ENCODE data around the gene SLCO2A1.
"Not testable (repeated sequence)": the region's sequence is repeated elsewhere in the genome, so short reads cannot be mapped to it uniquely, and the experiment has no call there.

SLCO2A1 gene
- 0 to 0.12 (median 0) reads per million in 18 experiments for total RNA-seq

DNA sequence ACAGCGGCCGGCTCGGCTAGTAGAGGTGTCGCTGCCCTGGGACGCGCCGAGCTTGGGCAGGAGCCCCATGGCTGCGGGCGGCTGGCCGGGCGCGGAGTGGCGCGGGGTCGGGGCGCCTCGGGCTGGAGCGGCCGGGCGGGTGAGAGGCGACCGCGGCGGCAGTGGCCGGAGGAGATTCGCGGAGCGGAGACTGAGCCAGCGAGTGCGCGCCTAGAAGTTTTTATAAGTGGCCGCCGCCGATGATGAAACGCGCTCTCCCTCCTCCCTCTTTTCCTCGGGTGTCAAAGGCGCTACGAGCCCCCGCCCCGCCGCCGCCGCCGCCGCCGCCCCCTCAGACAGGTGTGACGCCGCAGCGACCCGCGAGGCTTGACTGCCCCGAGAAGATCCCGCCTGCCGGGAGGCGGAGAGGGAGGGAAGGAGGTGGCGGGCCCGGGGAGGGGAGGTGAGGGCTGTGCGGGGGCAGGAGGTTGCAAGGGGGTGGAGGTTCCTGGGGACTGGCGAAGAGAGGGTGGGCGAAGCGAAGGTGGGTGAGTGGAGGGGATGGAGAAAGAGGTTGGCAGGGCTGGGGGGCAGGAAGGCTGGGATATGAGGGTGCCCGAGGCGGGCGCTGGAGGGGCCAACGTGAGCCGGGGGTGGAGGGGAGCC is at the start of gene SLCO2A1:
SLCO2A1 (minus strand) TSS at position 192 of the 645 bp plus-strand sequence; CDS start at position 69, 123 bp downstream.
- no peak for DNase-seq

DNA sequence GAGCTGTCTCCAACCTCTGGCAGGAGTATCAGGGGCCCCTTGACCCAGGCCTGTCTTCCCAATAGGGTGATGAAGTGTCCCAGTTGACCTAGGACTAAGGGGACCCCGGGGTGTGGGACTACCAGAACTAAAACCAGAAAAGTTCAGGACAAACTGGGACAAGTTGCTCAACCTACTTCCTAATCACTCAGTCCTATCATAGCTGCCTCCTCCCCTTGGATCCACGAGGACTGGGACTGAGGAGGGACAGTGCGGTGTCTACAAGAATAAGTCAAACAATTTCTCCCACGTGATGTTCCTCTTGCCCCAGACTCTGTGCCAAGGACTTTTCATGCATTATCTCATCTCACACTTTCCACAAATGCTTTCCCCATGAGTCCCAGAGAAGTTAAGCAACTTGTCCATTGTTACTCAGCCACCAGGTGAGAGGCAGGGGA is 49.4 kb upstream of the SLCO2A1 start:
- DNase-seq, result no peak

DNA sequence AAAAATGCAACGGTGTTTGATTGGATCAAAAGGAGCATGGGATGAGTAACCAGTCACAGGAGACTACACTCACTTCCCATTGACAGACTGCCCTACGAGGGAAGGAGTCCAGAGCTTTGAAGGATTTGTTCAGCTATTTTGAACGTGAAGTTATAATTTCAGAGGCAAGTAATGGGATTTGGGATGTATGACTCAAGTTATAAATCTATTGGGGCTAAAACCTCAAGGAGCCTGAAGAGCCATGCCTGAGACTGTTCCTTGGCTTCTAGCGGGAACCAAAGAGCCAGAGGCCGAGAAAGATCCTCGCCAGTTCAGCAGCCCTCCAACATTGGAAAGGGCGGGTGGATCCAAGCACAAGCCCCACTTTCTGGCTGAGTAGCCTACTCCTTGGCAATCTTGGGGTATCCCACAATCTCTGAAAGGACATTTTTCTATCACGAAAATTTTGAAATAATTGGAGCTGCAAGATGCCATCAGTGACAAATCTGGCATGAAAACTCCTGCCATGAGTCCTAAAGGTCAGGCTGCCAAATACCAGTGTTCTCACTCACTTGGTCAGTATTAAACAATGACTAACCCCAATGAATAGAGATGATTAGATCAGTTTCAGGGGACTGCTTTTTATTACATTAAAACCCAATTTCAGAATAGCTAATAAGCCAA is 48.6 kb upstream of the SLCO2A1 start:
- DNase-seq, result no peak

DNA sequence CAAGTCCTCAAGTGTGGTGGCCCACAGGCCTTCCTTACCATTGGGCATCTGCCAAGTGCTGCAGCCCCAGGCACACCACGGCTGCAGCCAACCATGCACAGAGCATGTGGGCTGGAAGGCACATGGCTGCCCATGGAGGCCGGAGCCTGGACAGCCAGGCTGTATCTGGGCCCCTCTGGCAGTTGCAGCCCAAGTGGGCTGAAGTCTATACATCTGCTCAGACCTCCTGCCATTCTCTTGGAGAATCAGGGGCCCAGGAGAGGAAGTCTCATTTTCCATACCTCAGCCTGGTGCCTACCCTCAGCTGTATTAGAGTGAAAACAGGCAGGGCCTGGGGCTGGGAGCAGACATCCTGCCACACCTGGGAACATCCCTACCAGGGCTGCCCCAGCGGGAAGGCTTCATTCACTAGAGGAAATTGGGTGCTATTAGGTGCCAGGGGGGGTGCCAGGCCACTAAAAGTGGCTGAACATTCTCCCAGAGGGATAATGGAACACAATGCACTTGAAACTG is 48.0 kb upstream of the SLCO2A1 start:
- DNase-seq, result no peak

DNA sequence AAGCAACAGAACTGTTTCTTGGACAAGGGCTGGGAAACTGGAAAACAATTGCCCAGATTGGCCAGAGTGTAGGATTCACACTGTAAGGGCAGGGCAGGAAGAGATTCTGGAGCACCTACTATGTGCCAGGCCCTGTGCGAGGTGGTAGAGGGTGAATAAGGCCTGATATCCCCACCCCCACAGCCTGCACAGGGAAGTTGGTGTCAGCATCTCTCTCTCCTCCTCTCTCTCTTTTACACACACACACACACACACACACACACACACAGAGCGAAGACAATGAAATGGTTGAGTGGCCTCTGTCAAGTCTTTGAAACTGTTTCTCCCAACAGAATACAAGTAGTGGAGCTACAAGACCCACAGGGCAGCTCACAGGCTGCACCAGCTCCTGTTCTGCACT is 47.1 kb upstream of the SLCO2A1 start:
- DNase-seq, result no peak

DNA sequence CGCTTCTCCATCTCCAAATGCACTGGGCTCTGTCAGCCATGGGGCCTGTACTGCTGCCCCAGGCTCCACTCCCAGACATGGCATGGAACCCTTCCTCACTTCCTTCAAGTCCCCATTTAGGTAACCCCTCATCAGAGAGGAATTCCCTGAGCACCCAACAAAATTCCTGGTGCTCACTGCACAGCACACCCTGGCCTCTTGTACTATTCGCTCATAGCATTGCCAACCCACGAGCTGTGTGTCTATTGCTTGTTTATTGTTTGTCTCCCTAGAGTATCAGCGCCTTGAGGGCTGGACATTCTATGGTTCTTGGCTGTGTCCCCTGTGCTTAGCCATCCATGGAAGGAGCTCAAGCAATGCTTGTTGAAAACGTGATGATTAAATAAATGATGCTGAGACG is 46.1 kb upstream of the SLCO2A1 start:
- DNase-seq, result no peak

DNA sequence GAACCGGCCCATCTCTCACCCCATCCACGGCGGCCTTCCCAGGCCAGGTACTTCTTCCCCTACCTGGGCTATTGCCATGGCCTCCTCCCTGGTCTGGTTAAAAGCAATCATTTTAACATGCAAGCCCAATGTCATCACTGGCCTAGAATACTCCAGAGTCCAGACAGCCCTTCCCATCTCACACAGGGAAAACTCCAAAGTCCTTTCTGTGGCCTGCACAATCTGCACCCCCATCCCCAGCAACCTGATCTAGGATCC is 45.8 kb upstream of the SLCO2A1 start:
- DNase-seq, result no peak

DNA sequence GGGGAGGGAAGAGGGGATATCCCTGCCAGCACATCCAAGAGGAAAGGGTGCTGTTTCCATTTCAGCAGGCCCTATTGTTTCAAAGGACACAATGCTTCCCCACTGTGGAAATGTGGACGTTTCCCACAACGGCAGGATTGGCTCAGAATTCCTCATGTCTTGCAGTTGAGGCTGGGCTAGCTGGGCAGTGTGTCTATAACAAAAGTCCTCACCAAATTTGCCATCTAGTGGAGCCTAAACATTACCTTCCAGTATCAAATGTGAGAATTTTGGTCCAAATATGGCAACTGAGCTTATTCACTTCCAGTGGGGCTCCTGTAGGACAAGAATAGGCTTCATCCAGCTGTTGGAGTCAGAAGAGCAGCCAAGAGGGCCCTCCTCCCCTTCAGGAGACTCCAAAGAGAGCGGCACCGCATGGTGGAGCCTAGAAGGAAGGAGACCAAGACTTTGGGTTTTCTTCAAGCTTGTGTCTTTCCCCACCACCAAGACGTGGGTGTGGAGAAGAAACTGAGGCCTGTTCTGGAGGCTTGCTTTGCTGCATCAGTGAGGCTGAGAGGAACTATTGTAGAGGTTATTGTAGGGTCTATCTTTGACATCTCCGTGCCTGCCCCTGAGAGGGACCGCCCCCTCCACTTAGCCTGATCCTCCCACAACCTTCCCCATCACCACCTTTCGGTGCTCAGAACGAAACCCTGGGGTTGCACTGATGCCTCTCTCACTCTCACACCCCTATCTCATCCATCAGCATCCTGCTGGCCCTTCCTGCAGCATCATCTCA is 45.3 kb upstream of the SLCO2A1 start:
- DNase-seq, result no peak

DNA sequence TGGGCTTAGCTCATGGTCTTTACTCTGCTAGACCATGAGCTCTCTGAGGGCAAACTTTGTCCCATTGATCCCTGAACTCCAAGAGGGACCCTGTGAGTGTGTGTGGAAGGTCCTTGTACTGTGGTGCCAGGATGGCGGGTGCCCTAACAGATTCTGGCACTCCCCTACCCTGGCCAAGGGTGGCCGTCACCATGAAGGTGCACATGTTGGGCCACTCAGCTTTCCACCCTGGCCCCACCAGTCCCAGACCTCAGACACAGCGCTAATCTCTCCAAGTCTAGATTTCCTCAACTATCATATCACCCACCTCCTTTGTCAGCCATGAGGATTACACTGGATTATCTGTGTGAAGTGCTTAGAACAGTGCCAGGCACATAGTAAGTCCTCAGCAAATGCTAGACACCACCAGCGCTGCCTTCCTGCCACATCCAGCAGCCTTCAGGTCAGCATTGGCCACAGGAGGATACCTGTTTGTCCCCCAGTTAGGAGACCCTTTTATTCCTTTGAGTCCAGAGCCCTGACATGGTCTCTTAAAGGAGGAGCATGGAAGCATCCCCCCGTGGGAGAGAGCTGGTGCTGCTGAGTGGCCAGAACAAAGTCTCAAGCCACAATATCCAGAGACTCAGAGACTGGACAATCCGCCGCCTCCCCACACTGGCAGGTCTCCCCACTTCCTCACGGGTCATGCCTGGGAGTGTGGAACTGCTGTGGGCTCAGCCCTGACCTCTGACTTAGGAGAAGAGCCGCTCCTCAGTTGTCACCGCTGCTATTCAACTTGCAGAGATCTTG is 44.5 kb upstream of the SLCO2A1 start:
- DNase-seq, result no peak

DNA sequence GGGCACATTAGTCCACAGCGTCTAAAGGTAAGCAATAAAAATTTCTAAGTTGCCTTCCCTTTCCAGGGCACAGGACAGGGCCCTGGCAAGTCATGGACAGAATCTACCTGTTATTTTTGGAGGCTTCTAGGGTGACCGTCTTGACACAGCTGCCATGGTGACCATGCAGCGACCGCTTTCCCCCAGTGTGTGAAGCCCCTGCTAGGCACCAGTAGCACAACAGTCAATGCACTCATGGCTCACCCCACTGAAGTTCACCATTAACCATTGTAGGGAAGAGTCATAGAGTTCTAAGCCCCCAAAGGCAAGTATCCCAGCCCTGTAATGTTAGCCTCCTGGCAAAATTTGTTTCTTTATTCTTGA is 43.8 kb upstream of the SLCO2A1 start:
- DNase-seq, result no peak

DNA sequence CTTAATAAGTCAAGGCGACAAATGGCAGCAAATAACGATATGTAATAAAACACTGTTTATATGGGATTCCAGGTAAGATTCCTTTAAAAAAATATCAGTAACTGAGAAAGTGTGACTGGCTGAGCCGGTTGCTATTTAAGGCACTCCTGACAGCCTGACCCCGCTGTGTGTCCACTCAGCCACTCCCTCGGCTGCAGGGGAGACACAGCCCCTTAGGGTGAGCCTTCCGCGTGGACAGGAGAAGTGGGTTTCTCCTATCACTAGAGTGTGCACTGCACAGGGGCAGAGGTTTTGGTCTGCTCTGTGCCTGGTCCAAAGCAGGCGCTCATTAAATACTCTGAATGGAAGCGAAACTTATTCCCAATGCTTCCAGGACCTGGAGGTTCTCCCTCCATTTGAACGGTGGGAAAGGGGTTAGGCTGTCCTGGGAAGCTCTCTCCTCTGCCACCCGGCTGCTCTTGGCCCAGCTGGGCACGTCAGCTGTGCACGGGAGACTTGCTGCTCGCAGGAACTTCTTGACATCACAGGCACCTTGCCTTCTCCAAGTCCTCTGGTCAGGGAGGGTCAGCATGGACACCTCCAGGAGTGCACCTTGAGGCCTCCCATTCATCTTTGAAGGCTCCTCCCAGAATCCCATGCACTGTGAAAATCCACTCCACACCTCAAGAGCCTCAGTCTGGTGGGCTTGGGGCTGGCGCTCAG is 43.3 kb upstream of the SLCO2A1 start:
- no peak for DNase-seq

DNA sequence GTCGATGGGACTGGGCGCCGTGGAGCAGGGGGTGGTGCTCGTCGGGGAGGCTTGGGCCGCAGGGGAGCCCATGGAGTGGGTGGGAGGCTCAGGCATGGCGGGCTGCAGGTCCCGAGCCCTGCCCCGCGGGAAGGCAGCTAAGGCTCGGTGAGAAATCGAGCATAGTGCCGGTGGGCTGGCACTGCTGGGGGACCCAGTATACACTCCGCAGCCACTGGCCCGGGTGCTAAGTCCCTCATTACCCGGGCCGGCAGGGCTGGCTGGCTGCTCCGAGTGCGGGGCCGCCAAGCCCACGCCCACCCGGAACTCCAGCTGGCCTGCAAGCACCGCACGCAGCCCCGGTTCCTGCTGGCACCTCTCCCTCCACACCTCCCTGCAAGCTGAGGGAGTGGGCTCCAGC is 40.6 kb upstream of the SLCO2A1 start:
- not testable (repeated sequence) for DNase-seq

DNA sequence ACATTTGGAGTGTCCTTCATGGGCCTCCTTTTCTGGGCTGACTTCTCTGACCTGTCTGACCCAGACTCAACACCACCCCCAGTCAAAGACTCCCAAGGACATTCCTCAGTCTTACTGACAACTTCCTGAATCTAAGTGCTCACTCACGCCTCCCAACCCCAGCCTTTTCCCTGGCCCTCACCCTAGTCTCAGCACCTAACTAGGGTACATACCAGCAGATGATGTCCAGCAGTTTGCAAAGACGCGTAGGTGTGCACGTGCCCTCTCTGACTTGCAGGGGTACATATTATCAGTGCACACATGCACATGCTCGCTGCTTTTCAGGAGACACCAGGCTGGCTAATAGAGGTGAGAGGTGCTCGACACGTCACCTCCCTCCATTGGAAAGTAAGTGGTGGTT is 38.7 kb upstream of the SLCO2A1 start:
- no peak for DNase-seq

DNA sequence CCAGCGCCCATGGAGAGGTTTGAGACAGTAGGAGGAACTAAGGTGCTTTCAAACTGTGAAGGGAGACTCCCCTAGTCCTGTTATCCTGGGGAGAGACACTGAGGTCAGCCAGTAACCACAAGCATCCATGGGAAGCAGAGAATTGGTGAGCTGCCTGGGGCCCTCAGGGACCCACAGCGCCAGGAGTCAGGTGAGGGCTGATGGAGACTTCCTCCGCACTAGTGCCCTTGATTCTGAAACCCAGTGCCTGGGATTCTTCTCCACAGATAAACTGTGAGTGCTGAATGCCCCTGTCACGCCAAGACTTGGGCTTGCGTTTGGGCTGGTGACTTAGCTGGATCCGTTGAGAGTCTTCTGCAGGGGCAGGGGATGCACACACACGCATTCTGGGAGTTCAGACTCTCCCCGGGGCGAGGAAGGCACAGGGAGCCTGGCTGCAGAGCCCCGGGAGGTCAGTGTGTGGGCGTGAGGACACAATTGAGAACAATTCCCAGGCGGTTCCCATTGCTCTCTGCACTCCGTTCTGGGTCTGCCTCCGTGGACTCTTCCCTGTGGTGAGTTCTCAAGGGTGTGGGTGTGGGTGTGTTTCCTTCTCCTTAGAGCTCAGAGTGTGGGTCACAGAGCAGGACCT is 37.9 kb upstream of the SLCO2A1 start:
- peak in 1 of 2 donors; percentile 5 for DNase-seq

DNA sequence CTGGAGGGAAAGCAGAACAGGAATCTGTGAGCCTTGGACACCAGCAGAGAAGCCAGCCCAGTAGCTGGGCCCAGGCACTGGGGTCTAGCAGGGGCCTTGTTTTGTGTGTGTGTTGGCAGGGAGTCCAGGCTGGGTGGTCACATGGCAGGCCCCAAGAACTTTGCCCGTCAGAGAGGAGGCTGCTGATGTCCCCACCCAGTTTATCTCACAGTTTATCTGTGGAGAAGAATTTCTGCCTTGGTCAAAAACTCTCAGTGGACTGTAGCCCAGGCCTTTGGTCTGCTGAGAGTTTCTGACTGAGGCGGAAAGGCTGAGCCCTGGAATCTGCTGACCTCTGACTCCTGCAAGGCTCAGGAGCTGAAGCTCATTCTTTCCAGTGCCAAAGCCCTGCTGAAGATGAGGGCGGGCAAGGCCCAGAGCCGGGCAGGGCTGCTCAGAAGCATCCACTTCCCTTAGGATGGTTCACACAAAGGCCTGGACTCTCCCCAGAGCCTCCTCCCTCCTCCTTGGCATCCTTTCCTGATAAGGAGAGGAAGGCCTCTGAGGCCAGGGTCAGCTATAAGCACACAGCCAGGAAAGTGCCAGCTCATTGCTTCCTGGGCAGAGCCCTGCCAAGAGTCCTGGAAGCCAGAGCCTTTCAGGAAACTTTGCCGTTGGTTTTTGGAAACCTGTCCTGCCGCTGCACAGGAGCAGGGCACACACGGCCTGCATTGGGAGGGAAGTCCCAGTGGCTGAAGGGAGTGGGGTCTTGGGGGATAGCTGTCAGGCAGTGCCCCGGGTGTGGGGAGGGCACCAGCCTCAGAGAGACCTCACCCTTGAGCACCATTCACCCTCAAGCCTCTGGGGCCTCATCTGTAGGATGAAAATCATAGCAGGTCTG is 37.2 kb upstream of the SLCO2A1 start:
- DNase-seq, result no peak

DNA sequence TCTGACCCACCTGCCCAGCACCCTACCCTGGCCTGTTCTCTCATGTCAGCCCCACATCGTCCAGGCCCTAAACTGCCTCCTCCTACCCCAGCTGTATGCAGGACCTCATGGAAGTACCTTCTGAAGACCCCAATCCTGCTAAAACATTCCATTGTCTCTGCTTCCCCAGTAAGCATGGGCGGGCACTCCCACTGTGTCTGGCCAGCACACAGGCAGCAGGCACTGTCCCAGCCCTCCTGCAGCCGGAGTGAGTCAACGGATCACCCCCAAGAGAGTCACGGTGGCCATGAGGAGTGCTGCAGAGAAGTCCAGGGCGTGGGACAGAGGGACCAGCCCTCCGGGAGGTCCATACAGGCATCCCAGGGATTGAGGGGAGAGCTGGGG is 36.4 kb upstream of the SLCO2A1 start:
- no peak for DNase-seq

DNA sequence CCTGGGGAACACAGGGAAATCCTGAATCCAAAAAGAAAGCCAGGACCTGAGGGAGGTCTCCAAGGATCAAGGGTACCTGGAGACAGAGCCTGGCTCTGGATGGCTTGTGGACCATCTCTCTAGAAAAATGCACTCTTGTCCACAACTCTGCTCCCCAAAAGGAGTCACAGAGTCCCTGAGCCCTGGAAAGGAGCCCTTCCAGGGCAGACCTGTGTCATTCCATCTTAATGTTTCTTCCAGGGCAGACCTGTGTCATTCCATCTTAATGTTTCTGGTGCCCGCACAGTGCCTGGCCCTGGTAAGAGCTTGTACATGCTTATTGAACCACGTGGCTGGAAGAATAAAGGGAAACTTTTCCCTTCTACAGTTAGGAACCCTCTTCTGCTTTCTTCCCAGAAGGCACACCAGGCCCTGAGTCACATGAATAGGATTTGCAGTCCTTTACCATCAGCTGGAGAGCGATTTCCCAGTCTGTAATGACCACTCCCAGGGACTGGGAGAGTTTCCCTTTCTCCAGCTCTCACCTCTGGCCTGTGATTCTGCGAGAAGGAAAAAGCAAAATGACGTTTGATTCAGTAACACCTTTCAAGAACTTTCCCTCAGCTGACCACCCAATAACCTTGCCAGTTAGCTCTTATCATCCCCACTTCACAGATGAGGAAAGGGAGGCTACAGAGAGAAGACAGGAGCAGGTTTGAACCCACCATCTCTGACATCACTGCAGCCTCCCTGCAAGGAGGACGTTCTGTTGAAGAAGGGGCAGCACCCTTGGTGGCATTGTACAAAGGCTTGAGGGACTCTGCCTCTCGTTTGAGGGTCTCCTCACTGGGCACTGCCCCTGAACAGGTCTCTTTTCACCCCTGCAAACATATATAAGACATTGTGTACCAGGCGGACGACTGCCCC is 35.8 kb upstream of the SLCO2A1 start:
- DNase-seq, result no peak

DNA sequence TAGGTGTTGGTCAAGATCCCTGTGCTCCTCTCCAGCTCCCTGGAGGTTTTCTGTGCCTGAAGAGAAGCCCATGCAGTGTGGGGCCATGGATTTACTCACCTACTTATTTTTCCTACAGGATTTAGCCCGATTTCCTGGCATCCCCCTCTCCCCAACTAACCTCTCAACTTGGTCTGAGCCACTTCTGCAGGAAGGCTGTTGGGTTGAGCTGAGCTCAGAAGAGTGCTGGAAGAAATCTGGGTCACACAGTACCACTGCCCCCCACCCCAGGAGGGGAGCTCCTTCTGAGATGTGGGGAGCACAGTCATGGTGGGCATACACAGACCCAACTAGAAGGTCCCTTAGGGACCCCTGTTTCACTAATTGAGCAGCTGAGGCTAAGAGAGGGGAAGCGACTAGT is 34.4 kb upstream of the SLCO2A1 start:
- DNase-seq, result no peak

DNA sequence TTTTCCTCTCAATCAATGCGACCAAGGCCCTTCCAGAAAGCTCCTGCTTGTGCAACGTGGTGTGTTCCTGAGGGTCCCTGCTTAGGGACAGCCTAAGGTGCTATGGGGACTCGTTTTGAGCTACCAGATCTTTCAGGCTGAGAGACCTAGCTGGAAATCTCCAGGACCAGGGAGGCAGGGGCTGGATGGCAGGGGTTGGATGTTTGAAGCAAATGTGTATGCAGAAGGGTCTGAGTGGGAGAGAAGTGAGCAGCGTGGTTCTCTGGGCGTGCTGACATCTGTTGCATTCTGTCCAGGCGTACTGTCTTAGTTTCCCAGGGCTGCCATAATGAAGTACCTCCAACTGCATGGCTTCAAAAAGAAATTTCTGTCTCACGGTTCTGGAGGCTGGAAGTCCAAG is 31.7 kb upstream of the SLCO2A1 start:
- DNase-seq, result no peak
